Gastroesophageal sphincter (tissue), 4 donors: Measurements from ENCODE around the gene FYCO1. TPM values are rescaled to one million over a fixed set of nuclear protein-coding genes. Genes with fewer than 3 reads are reported as not detected.
"Not testable (repeated sequence)": the region's sequence is repeated elsewhere in the genome, so short reads cannot be mapped to it uniquely, and the experiment has no call there.

Experiments used
- ATAC-seq: fragments of 150-250 bp; one replicate; pipeline ENCODE4 v1.9.1; 2016; ENCODE audit warnings: mild to moderate bottlenecking, moderate library complexity
- H3K27ac ChIP-seq, 4 donors: fragments of 200-600 bp; sonication (generic) in 3 of 4; 1 replicate in 3 of 4; 2 replicates in 1 of 4; pipeline ENCODE4 v1.5.1; 2016 to 2019
- H3K27me3 ChIP-seq: fragments of 200-600 bp; sonication (generic); one replicate; pipeline ENCODE4 v1.5.1; 2019
- H3K36me3 ChIP-seq, 2 donors: fragments of 200-600 bp; sonication (generic); one replicate each; pipeline ENCODE4 v1.5.1; 2019; ENCODE audit warnings: control low read depth in 1 of 2
- H3K4me1 ChIP-seq, 3 donors: fragments of 200-600 bp; sonication (generic); 1 replicate in 2 of 3; 2 replicates in 1 of 3; pipeline ENCODE4 v1.5.1; 2016 to 2019; ENCODE audit warnings: control low read depth in 2 of 3
- H3K4me3 ChIP-seq, 2 donors: fragments of 200-600 bp; sonication (generic); one replicate each; pipeline ENCODE4 v1.5.1; 2019; ENCODE audit warnings: mild to moderate bottlenecking in 1 of 2, moderate library complexity in 1 of 2
- H3K9me3 ChIP-seq, 3 donors: fragments of 200-600 bp; sonication (generic); one replicate each; pipeline ENCODE4 v1.5.1; 2017 to 2019; ENCODE audit warnings: control low read depth in 2 of 3
- EP300 ChIP-seq: sonication (generic); formaldehyde crosslinking; IDR thresholded peaks from one replicate; pipeline ENCODE4 v1.6.1; 2017; ENCODE audit warnings: antibody characterized with exemption, mild to moderate bottlenecking
- POLR2A ChIP-seq, 2 donors: fragments of 450-650 bp; IDR thresholded peaks; one replicate each; pipeline ENCODE4 v1.6.1; 2017; ENCODE audit warnings: antibody characterized with exemption in 2 of 2, mild to moderate bottlenecking in 2 of 2, moderate library complexity in 1 of 2
- POLR2AphosphoS5 ChIP-seq: sonication (generic); formaldehyde crosslinking; IDR thresholded peaks from one replicate; pipeline ENCODE4 v1.6.1; 2017; ENCODE audit warnings: antibody characterized with exemption
- WGBS, 2 donors: methylation state at CpG; one replicate each; pipeline ENCODE4 v1.1.5; 2018; ENCODE audit warnings: low coverage in 1 of 2; 5-methylcytosine and 5-hydroxymethylcytosine counted together
- total RNA-seq, 4 donors: library from RNA; depleted of rRNA; stranded (reverse); fragments of >200 nt; gene quantifications; one replicate each; pipeline ENCODE4 v1.1.0, GENCODE V29; 2016
- TF ChIP-seq, protein P1 (sequence below), 4 experiments: fragments of 200-600 bp in 2 of 4; fragments of 450-650 bp in 2 of 4; sonication (generic) in 1 of 4; IDR thresholded peaks; one replicate each; pipeline ENCODE4 v1.5.1; 2017 to 2019; ENCODE audit warnings: antibody characterized with exemption in 4 of 4, mild to moderate bottlenecking in 2 of 4, moderate library complexity in 2 of 4

Gene FYCO1
- 100 to 1,000 TPM in 2 of 4 donors, 10 to 100 TPM in 2; 66.8 to 144 (median 97.3) TPM for total RNA-seq

DNA sequence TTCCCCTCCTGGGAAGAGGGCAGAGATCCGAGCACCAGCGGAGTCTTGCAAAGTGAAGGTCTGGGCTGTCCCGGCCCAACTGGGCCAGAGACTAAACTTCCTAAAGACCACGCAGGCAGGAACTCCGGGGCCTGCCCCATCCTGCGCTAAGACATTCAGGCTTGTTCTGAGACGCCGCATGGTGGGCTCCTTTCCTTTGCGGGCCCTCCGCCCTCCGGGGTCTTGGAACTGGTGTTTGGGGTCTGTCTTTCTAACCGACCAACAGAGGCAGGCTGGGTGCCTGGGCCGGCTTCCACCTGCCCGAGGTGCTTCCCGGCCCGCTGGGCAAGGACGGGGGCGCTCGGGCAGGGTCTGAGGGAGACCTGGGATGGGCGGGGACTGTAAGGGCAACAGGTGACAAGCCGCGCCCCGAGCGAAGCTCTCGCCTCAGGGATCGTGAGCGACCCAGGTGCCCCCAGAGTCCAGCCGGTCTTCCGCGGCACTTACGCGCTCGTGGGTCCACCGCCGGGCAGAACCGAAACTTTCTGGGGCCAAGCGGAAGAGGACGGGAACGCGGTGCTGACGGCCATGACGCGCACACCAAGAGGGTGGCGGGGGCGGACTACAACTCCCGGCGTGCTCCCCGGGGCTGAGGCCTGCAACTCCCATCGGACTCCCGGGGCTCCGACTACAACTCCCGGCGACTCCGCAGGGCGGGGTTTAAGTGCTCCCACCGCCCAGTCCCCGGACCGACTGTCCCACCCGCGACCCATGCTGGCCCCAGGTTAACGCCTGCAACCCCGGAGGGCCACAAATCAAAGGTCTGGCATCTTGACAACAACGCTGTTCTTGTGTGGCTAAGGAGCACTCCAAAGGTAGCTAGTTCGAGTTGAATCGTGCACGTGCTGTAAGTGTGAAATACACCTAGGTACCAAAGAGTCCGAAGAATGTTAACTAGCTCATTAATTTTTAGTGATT, at the start of gene FYCO1:
TSS of gene FYCO1 (minus strand) at position 589 of the 957 bp plus-strand sequence. CDS start 10,914 bp downstream, outside the sequence.
- TF ChIP-seq, protein P1, sequence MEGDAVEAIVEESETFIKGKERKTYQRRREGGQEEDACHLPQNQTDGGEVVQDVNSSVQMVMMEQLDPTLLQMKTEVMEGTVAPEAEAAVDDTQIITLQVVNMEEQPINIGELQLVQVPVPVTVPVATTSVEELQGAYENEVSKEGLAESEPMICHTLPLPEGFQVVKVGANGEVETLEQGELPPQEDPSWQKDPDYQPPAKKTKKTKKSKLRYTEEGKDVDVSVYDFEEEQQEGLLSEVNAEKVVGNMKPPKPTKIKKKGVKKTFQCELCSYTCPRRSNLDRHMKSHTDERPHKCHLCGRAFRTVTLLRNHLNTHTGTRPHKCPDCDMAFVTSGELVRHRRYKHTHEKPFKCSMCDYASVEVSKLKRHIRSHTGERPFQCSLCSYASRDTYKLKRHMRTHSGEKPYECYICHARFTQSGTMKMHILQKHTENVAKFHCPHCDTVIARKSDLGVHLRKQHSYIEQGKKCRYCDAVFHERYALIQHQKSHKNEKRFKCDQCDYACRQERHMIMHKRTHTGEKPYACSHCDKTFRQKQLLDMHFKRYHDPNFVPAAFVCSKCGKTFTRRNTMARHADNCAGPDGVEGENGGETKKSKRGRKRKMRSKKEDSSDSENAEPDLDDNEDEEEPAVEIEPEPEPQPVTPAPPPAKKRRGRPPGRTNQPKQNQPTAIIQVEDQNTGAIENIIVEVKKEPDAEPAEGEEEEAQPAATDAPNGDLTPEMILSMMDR (IDR thresholded peaks at IDR 0.05) = no peak
- peak; percentile 91 for TF ChIP-seq POLR2AphosphoS5
- peak; percentile 72 to 78 for TF ChIP-seq POLR2A (IDR thresholded peaks at IDR 0.05)
- no peak for TF ChIP-seq EP300
- ATAC-seq = peak; percentile 98
- Histone ChIP-seq H3K27me3 (no peaks in the 10 kb centered on the region), H3K4me3 (peak within 1 kb of the TSS; percentile 42 to 93), H3K4me1 (peaks cover 5 to 53% (median 34%) of the 10 kb centered on the region in 3 donors), H3K36me3 (no peaks in the 10 kb centered on the region), H3K9me3 (no peaks in the 10 kb centered on the region), H3K27ac (peak within 1 kb of the TSS; percentile 60 to 98 (median 95))
- WGBS, 2 donors = 7 to 11% methylated on average over 5 to 9 of the region's 67 CpGs

DNA sequence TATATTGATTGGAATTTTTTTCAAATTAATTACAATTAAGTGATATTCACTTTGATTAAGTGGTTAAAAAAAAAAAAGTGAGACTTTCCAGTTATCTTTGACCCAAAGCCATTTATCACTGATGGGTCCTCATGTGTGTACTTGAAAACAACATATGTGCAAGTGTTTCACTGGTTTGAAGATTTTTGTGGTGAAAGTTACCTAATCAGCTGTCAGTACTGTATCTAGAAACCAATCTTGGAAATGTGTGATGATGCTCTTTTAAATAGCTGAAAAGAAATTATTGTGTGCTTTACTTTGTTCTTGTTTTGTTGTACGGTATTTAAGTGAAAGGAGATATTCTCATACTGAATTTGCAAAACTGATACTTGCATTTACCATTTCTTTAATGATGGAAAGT, 43.3 kb upstream of the FYCO1 start:
- 86 to 91% methylated on average over 1 of the region's 1 CpG for WGBS, 2 donors
- TF ChIP-seq, protein P1 (IDR thresholded peaks at IDR 0.05) = no peak
- TF ChIP-seq EP300 (no peak), POLR2AphosphoS5 (no peak), POLR2A (IDR thresholded peaks at IDR 0.05) (no peak)
- Histone ChIP-seq H3K27me3 (no peaks in the 10 kb centered on the region), H3K4me3 (no peak overlapping the region), H3K27ac (no peak overlapping the region), H3K9me3 (no peaks in the 10 kb centered on the region), H3K4me1 (no peaks in the 10 kb centered on the region), H3K36me3 (no peaks in the 10 kb centered on the region)
- no peak for ATAC-seq

DNA sequence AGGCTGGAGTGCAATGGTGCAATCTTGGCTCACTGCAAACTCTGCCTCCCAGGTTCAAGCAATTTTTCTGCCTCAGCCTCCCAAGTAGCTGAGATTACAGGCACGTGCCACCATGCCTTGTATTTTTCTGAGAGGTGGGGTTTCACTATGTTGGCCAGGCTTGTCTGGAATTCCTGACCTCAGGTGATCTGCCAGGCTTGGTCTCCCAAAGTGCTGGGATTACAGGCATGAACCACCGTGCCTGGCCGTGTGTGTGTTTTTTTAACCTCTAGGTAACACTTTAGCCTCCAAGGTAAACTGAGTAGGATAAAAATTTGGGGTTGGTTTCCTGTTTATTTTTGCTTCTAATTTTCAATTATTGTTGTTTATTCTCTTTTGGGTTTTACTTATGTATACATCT, 42.4 kb upstream of the FYCO1 start:
- H3K27me3 ChIP-seq, H3K4me1 ChIP-seq, H3K27ac ChIP-seq, H3K4me3 ChIP-seq, H3K9me3 ChIP-seq, ATAC-seq, H3K36me3 ChIP-seq: not testable (repeated sequence)
- WGBS, 2 donors = 61 to 74% methylated on average over 2 to 3 of the region's 3 CpGs

DNA sequence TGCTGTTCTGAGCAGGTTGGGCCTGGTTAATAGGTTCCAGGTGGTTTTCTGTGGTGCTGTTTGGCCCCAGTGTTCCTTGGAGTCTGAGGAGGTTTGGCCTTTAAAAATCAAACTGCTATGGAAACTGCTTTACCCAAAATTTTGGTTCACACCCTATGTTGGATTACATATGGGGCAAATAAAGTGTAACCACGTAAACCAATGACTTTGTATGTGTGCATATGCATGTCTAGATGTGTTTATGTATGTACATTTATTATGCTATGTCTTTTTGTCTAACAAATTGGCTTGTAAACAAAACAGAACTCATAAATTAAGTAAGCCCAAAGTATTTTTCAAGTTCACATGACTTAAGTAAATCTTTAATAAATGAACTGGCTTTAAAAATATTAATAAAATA, 40.6 kb upstream of the FYCO1 start:
- TF ChIP-seq EP300 (no peak), POLR2A (IDR thresholded peaks at IDR 0.05) (no peak), POLR2AphosphoS5 (no peak)
- TF ChIP-seq, protein P1 (IDR thresholded peaks at IDR 0.05) = no peak
- Histone ChIP-seq H3K27me3 (no peaks in the 10 kb centered on the region), H3K4me3 (no peak overlapping the region), H3K27ac (no peak overlapping the region), H3K4me1 (no peaks in the 10 kb centered on the region), H3K36me3 (no peaks in the 10 kb centered on the region), H3K9me3 (no peaks in the 10 kb centered on the region)
- WGBS, 2 donors = 60 to 75% methylated on average over 1 of the region's 1 CpG
- ATAC-seq = no peak

DNA sequence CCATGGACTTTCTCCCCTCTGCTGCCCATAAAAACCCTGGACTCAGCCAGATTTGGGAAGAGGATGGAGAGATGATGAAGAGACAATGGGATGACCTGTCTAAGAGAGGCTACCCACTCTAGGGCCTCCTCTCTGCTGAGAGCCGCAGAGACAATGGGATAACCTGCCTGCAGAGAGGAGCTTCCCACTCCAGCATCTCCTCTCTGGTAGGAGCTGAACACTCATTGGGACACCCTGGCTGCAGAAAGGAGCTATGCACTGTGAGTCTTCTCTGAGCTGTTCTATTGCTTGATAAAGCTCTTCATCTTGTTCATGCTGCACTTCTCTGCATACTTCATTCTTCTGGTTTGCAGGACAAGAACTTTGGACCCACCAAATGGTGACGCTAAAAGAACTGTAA, 36.1 kb upstream of the FYCO1 start:
- Histone ChIP-seq H3K4me1 (no peaks in the 10 kb centered on the region), H3K27ac (no peak overlapping the region), H3K9me3 (peaks cover 0 to 14% (median 0%) of the 10 kb centered on the region in 3 donors), H3K36me3 (no peaks in the 10 kb centered on the region), H3K27me3 (no peaks in the 10 kb centered on the region), H3K4me3 (no peak overlapping the region)
- TF ChIP-seq, protein P1 (IDR thresholded peaks at IDR 0.05) = no peak
- no peak for TF ChIP-seq POLR2AphosphoS5
- TF ChIP-seq EP300 = no peak
- TF ChIP-seq POLR2A (IDR thresholded peaks at IDR 0.05) = no peak
- no peak for ATAC-seq
- WGBS, 2 donors = 100% methylated on average over 1 of the region's 2 CpGs; no CpG with 5 or more reads in 1 of the 2 donors
